IMR-90 (cell line): ENCODE data around the gene ROR2. TPM values are rescaled to one million over a fixed set of nuclear protein-coding genes. Genes with fewer than 3 reads are reported as not detected.

Experiments used
- ATAC-seq: fragments of 200-7000 bp; cut with Tn5 transposase; 2 replicates; pipeline ENCODE4 v1.9.1; 2020; ENCODE audit warnings: low read depth, mild to moderate bottlenecking, moderate library complexity
- BruUV-seq: library from RNA; stranded (reverse); fragments of 400-500 nt; replicated peaks from 2 replicates; lab custom pipeline; 2021; lab: Mats Ljungman, UMichigan
- CTCF ChIA-PET: fragments of 300-600 bp; formaldehyde crosslinking; extraction: SDS; loops from one replicate; lab custom pipeline; 2021; ENCODE audit warnings: antibody characterized with exemption; lab: Yijun Ruan, JAX
- POLR2A ChIA-PET: fragments of 300-600 bp; sonication (Branson Sonifier 250); formaldehyde crosslinking; loops from one replicate; lab custom pipeline; 2022; ENCODE audit warnings: antibody characterized with exemption; ENCODE audit not compliant: unreplicated experiment; lab: Charles Lee
- DNase-seq: peaks from one replicate; pipeline ENCODE4 v3.0.0; 2013
- H2AFZ ChIP-seq: replicated peaks from 2 replicates; pipeline ENCODE3; 2013; ENCODE audit warnings: low read length, mild to moderate bottlenecking; ENCODE audit not compliant: poor library complexity
- H2AK5ac ChIP-seq: 2 replicates; pipeline ENCODE4 v1.6.1; 2013; ENCODE audit warnings: low read depth, low read length, inconsistent platforms
- H2AK9ac ChIP-seq: replicated peaks from 2 replicates; pipeline ENCODE3; 2013; ENCODE audit warnings: mild to moderate bottlenecking, low read depth, low read length, moderate library complexity; ENCODE audit not compliant: poor library complexity
- H2BK120ac ChIP-seq: 2 replicates; pipeline ENCODE4 v1.6.1; 2013; ENCODE audit warnings: low read depth, low read length, inconsistent platforms
- H2BK15ac ChIP-seq: 3 replicates; pipeline ENCODE4 v1.6.1; 2013; ENCODE audit warnings: low read depth, low read length, inconsistent platforms
- H2BK20ac ChIP-seq: 2 replicates; pipeline ENCODE4 v1.6.1; 2013; ENCODE audit warnings: low read depth, mild to moderate bottlenecking, inconsistent platforms, low read length, moderate library complexity
- H2BK5ac ChIP-seq: 2 replicates; pipeline ENCODE4 v1.6.1; 2013; ENCODE audit warnings: mild to moderate bottlenecking, low read depth, low read length, inconsistent platforms; ENCODE audit not compliant: poor library complexity, severe bottlenecking
- H3K14ac ChIP-seq: replicated peaks from 2 replicates; pipeline ENCODE4 v1.6.1; 2013; ENCODE audit warnings: low read depth, low read length, inconsistent platforms
- H3K18ac ChIP-seq: 2 replicates; pipeline ENCODE4 v1.6.1; 2013; ENCODE audit warnings: low read depth, low read length, control low read depth
- H3K23ac ChIP-seq: 2 replicates; pipeline ENCODE4 v1.6.1; 2013; ENCODE audit warnings: low read depth, low read length, inconsistent platforms
- H3K27ac ChIP-seq: 2 replicates; pipeline ENCODE4 v1.5.1; 2013; ENCODE audit warnings: mild to moderate bottlenecking, control low read depth, low read length; ENCODE audit not compliant: insufficient read depth
- H3K27me3 ChIP-seq: 2 replicates; pipeline ENCODE4 v1.6.1; 2013; ENCODE audit warnings: low read length; ENCODE audit not compliant: control insufficient read depth, insufficient read depth
- H3K36me3 ChIP-seq: 2 replicates; pipeline ENCODE4 v1.6.1; 2013; ENCODE audit warnings: low read length, mixed read lengths; ENCODE audit not compliant: control insufficient read depth, insufficient read depth
- H3K4ac ChIP-seq: 2 replicates; pipeline ENCODE4 v1.6.1; 2013; ENCODE audit warnings: low read depth, low read length, inconsistent platforms
- H3K4me1 ChIP-seq: 2 replicates; pipeline ENCODE4 v1.6.1; 2013; ENCODE audit warnings: low read length, mixed read lengths; ENCODE audit not compliant: control insufficient read depth, insufficient read depth
- H3K4me2 ChIP-seq: 2 replicates; pipeline ENCODE4 v1.6.1; 2013; ENCODE audit warnings: low read depth, mild to moderate bottlenecking, control low read depth, low read length, moderate library complexity
- H3K4me3 ChIP-seq: 2 replicates; pipeline ENCODE4 v1.5.1; 2013; ENCODE audit warnings: low read depth, mild to moderate bottlenecking, control low read depth, low read length, moderate library complexity; ENCODE audit not compliant: insufficient read depth
- H3K56ac ChIP-seq: 2 replicates; pipeline ENCODE4 v1.6.1; 2013; ENCODE audit warnings: low read length, inconsistent platforms; ENCODE audit not compliant: insufficient read depth; ENCODE audit errors: extremely low read depth
- H3K79me1 ChIP-seq, 2 experiments: 2 replicates each; pipeline ENCODE4 v1.6.1; 2013; ENCODE audit warnings: low read length in 2 of 2, inconsistent platforms in 1 of 2, low read depth in 1 of 2
- H3K9ac ChIP-seq: 2 replicates; pipeline ENCODE4 v1.6.1; 2013; ENCODE audit warnings: low read depth, low read length, control low read depth
- H3K9me1 ChIP-seq: 2 replicates; pipeline ENCODE4 v1.6.1; 2013; ENCODE audit warnings: low read length, inconsistent platforms; ENCODE audit not compliant: insufficient read depth
- H3K9me3 ChIP-seq: 2 replicates; pipeline ENCODE4 v1.6.1; 2013; ENCODE audit warnings: low read length; ENCODE audit not compliant: control insufficient read depth, insufficient read depth
- H4K20me1 ChIP-seq: 2 replicates; pipeline ENCODE4 v1.6.1; 2013; ENCODE audit warnings: low read length, inconsistent platforms; ENCODE audit not compliant: insufficient read depth
- H4K5ac ChIP-seq: 2 replicates; pipeline ENCODE4 v1.6.1; 2013; ENCODE audit warnings: mild to moderate bottlenecking, low read depth, low read length, control low read depth
- H4K8ac ChIP-seq, 2 experiments: 2 replicates each; pipeline ENCODE4 v1.6.1; 2013; ENCODE audit warnings: low read depth in 2 of 2, low read length in 2 of 2, control low read depth in 1 of 2, inconsistent platforms in 1 of 2
- H4K91ac ChIP-seq: 2 replicates; pipeline ENCODE4 v1.6.1; 2013; ENCODE audit warnings: low read depth, low read length, inconsistent platforms; ENCODE audit not compliant: insufficient read depth
- BHLHE40 ChIP-seq: fragments of 150-350 bp; IDR thresholded peaks from 2 replicates; pipeline ENCODE4 v1.6.1; 2016; ENCODE audit warnings: mild to moderate bottlenecking, low read depth, low read length
- CHD1 ChIP-seq: IDR thresholded peaks from 2 replicates; pipeline ENCODE4 v1.6.1; 2012; ENCODE audit warnings: low read depth, low read length, improper control_type of control experiment
- ELK1 ChIP-seq: fragments of 150-350 bp; IDR thresholded peaks from 2 replicates; pipeline ENCODE4 v1.6.1; 2016; ENCODE audit warnings: low read depth, mild to moderate bottlenecking, low read length, moderate library complexity, borderline replicate concordance
- MAFK ChIP-seq: IDR thresholded peaks from 2 replicates; pipeline ENCODE4 v1.6.1; 2012; ENCODE audit warnings: low read depth, low read length, improper control_type of control experiment
- MAZ ChIP-seq: IDR thresholded peaks from 2 replicates; pipeline ENCODE4 v1.6.1; 2012; ENCODE audit warnings: low read depth, mild to moderate bottlenecking, low read length, improper control_type of control experiment, moderate library complexity, borderline replicate concordance
- MXI1 ChIP-seq: IDR thresholded peaks from 2 replicates; pipeline ENCODE4 v1.6.1; 2012; ENCODE audit warnings: low read depth, mild to moderate bottlenecking, low read length, moderate library complexity, borderline replicate concordance
- NFE2L2 ChIP-seq: fragments of 150-350 bp; IDR thresholded peaks from 2 replicates; pipeline ENCODE4 v1.6.1; 2016; ENCODE audit warnings: low read depth, mild to moderate bottlenecking, low read length
- POLR2A ChIP-seq: IDR thresholded peaks from 2 replicates; pipeline ENCODE4 v1.6.1; 2012; ENCODE audit warnings: mild to moderate bottlenecking, low read depth, low read length
- RAD21 ChIP-seq: IDR thresholded peaks from 2 replicates; pipeline ENCODE4 v1.6.1; 2012; ENCODE audit warnings: low read length, improper control_type of control experiment
- RCOR1 ChIP-seq: IDR thresholded peaks from 2 replicates; pipeline ENCODE4 v1.6.1; 2012; ENCODE audit warnings: mild to moderate bottlenecking, low read length, improper control_type of control experiment; ENCODE audit not compliant: insufficient replicate concordance
- RFX5 ChIP-seq: IDR thresholded peaks from 2 replicates; pipeline ENCODE4 v1.8.0; 2012; ENCODE audit warnings: low read depth, mild to moderate bottlenecking, low read length, moderate library complexity
- SMC3 ChIP-seq: fragments of 150-350 bp; IDR thresholded peaks from 2 replicates; pipeline ENCODE4 v1.6.1; 2016; ENCODE audit warnings: low read depth, mild to moderate bottlenecking, antibody characterized with exemption, low read length, moderate library complexity
- USF2 ChIP-seq: fragments of 150-350 bp; IDR thresholded peaks from 2 replicates; pipeline ENCODE4 v1.6.1; 2017; ENCODE audit warnings: mild to moderate bottlenecking, antibody characterized with exemption, low read length, low read depth
- WGBS, 2 experiments: methylation state at CpG; one replicate each; pipeline versions ENCODE4 v1.1.5 to v1.1.7; 2013; ENCODE audit warnings: missing lambda C conversion rate in 2 of 2; ENCODE audit not compliant: insufficient read length in 1 of 2; ENCODE audit errors: extremely low coverage in 2 of 2; 5-methylcytosine and 5-hydroxymethylcytosine counted together
- dilution Hi-C: fragments of 300-500 bp; cut with HindIII; formaldehyde crosslinking; loops from one replicate; pipeline ENCODE4 v1.14.3; 2018; ENCODE audit warnings: low sequenced_read_pairs; ENCODE audit not compliant: unreplicated experiment
- in situ Hi-C: fragments of 300-500 bp; cut with MboI; formaldehyde crosslinking; loops from 3 replicates; pipeline ENCODE4 v1.14.3; 2019; ENCODE audit warnings: low sequenced_read_pairs, inconsistent platforms, mixed read lengths
- intact Hi-C: fragments of 100-400 bp; cut with micrococcal nuclease; formaldehyde crosslinking; loops from 2 replicates; pipeline ENCODE4 v1.10.0; 2022
- polyA plus RNA-seq, 3 experiments: library from polyadenylated mRNA; depleted of rRNA; stranded (reverse); fragments of >200 nt; gene quantifications; 2 replicates each; pipeline ENCODE4 v1.2.3, GENCODE V29; 2012; ENCODE audit warnings: low replicate concordance in 1 of 3
- total RNA-seq: library from RNA; depleted of rRNA; stranded (reverse); fragments of >200 nt; gene quantifications from 2 replicates; pipeline ENCODE4 v1.2.3, GENCODE V29; 2012
- TF ChIP-seq, protein P1 (sequence below): conservative IDR thresholded peaks from 2 replicates; pipeline ENCODE4 v1.5.1; 2012; ENCODE audit warnings: mild to moderate bottlenecking, low read depth, low read length, improper control_type of control experiment

Gene ROR2
- total and polyA plus RNA-seq, 2 of the 4 experiments (the other 2 are of a cell fraction): 2.3 to 4.8 TPM

DNA sequence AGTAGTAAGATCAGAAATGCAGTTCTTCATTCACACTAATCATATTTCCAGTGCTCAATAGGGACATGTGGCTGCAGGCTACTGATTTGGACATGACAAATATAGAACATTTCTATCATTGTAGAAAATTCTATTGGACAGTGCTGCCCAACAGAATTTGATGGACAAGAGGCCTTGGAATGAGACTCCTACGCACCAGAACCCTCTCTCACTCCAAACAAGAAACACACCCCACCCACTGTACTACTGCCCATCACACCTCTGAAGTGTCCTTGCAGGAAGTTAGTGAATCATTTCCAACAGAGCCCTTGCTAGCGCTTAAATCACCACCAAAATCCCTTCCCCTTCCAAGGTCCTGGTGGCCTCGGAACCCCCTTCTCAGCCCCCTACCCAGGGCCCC, 66.5 kb downstream of the ROR2 start:
- Histone ChIP-seq H3K79me1 (no peaks in the 10 kb centered on the region), H2BK120ac (no peak overlapping the region), H2AK9ac (no peak overlapping the region), H3K9ac (no peak overlapping the region), H3K4me1 (peaks cover 15% of the 10 kb centered on the region; the same call in 1 of the 2 replicates), H3K4me2 (no peak overlapping the region), H3K27me3 (no peaks in the 10 kb centered on the region), H3K9me1 (peaks cover under 1% of the 10 kb centered on the region; the same call in 1 of the 2 replicates), H3K9me3 (no peaks in the 10 kb centered on the region), H4K91ac (no peak overlapping the region), H3K27ac (no peak overlapping the region), H3K18ac (no peak overlapping the region), H4K8ac (no peak overlapping the region), H4K20me1 (no peaks in the 10 kb centered on the region), H3K4ac (no peak overlapping the region), H2AK5ac (no peak overlapping the region), H2AFZ (no peak overlapping the region), H2BK20ac (no peak overlapping the region), H3K36me3 (peaks cover 10% of the 10 kb centered on the region; the same call in 1 of the 2 replicates), H2BK5ac (no peak overlapping the region), H3K14ac (no peak overlapping the region), H3K4me3 (no peak overlapping the region), H4K5ac (no peak overlapping the region), H3K56ac (no peak overlapping the region), H2BK15ac (no peak overlapping the region), H3K23ac (no peak overlapping the region)
- intact Hi-C loops (no loop called here), in situ Hi-C loops (no loop called here), dilution Hi-C loops (no loop called here)
- WGBS, 2 experiments: no CpG with 5 or more reads among the region's 3 CpGs
- no TSS peak for BruUV-seq
- ChIA-PET POLR2A (no interaction called here), CTCF (no interaction called here)
- no peak for TF ChIP-seq CHD1
- no peak for TF ChIP-seq SMC3
- TF ChIP-seq USF2: no peak
- no peak for TF ChIP-seq MXI1
- TF ChIP-seq ELK1: no peak
- no peak for TF ChIP-seq POLR2A
- no peak for TF ChIP-seq RFX5
- no peak for TF ChIP-seq MAFK
- TF ChIP-seq BHLHE40: no peak
- TF ChIP-seq RAD21: no peak
- no peak for TF ChIP-seq MAZ
- TF ChIP-seq RCOR1: no peak
- TF ChIP-seq, protein P1, sequence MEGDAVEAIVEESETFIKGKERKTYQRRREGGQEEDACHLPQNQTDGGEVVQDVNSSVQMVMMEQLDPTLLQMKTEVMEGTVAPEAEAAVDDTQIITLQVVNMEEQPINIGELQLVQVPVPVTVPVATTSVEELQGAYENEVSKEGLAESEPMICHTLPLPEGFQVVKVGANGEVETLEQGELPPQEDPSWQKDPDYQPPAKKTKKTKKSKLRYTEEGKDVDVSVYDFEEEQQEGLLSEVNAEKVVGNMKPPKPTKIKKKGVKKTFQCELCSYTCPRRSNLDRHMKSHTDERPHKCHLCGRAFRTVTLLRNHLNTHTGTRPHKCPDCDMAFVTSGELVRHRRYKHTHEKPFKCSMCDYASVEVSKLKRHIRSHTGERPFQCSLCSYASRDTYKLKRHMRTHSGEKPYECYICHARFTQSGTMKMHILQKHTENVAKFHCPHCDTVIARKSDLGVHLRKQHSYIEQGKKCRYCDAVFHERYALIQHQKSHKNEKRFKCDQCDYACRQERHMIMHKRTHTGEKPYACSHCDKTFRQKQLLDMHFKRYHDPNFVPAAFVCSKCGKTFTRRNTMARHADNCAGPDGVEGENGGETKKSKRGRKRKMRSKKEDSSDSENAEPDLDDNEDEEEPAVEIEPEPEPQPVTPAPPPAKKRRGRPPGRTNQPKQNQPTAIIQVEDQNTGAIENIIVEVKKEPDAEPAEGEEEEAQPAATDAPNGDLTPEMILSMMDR: no peak
- no peak for TF ChIP-seq NFE2L2
- ATAC-seq (no peak), DNase-seq (no peak)
